WERI-Rb-1 (cell line): Measurements from ENCODE around the gene PPP1R2.
A peak's percentile ranks its signal among the peaks of the same experiment; 100 is the strongest.

Experiments used
- DNase-seq: peaks from one replicate; pipeline ENCODE4 v3.0.0-alpha.2; 2020
- H3K27ac ChIP-seq: fragments of 250-450 bp; sonication (Bioruptor Pico); 2 replicates; pipeline ENCODE4 v1.5.1; 2020; ENCODE audit warnings: mild to moderate bottlenecking, moderate library complexity
- H3K27me3 ChIP-seq: fragments of 250-450 bp; sonication (Bioruptor Pico); 2 replicates; pipeline ENCODE4 v1.5.1; 2021; ENCODE audit warnings: mild to moderate bottlenecking, low read depth, moderate library complexity; ENCODE audit not compliant: insufficient read depth, severe bottlenecking
- H3K36me3 ChIP-seq: fragments of 250-450 bp; sonication (Bioruptor Pico); 2 replicates; pipeline ENCODE4 v1.5.1; 2020; ENCODE audit warnings: mild to moderate bottlenecking, moderate library complexity
- H3K4me3 ChIP-seq: 2 replicates; pipeline ENCODE4 v1.5.1; 2011; ENCODE audit warnings: low read depth, mild to moderate bottlenecking, control low read depth, low read length
- H3K9me3 ChIP-seq: fragments of 250-450 bp; sonication (Bioruptor Pico); 2 replicates; pipeline ENCODE4 v1.5.1; 2021; ENCODE audit warnings: mild to moderate bottlenecking, moderate library complexity; ENCODE audit not compliant: severe bottlenecking
- CTCF ChIP-seq: IDR thresholded peaks from 2 replicates; pipeline ENCODE4 v1.5.1; 2011; ENCODE audit warnings: low read depth, mild to moderate bottlenecking, control low read depth, inconsistent platforms, low read length

Gene PPP1R2

GRCh38 chr3:195578565-195578964 is 35.4 kb upstream of the PPP1R2 start:
- Histone ChIP-seq H3K27me3 (no peaks in the 10 kb centered on the region), H3K36me3 (no peaks in the 10 kb centered on the region), H3K9me3 (no peaks in the 10 kb centered on the region), H3K4me3 (no peak overlapping the region), H3K27ac (no peak overlapping the region)
- TF ChIP-seq CTCF: no peak
- no peak for DNase-seq

- H3K27me3 ChIP-seq: no peaks in the 10 kb centered on the region
- no peak for DNase-seq
- H3K4me3 ChIP-seq: no peak overlapping the region
- no peak for TF ChIP-seq CTCF
- H3K36me3 ChIP-seq: no peaks in the 10 kb centered on the region
- H3K9me3 ChIP-seq: no peaks in the 10 kb centered on the region
- H3K27ac ChIP-seq: no peak overlapping the region
Observed at GRCh38 chr3:195577645-195578177, 34.6 kb upstream of the PPP1R2 start.

- Histone ChIP-seq H3K4me3 (no peak overlapping the region), H3K36me3 (no peaks in the 10 kb centered on the region), H3K27me3 (no peaks in the 10 kb centered on the region), H3K27ac (no peak overlapping the region), H3K9me3 (no peaks in the 10 kb centered on the region)
- no peak for DNase-seq
- no peak for TF ChIP-seq CTCF
Observed at GRCh38 chr3:195574497-195575304, 31.6 kb upstream of the PPP1R2 start.

GRCh38 chr3:195573611-195574496 is 30.7 kb upstream of the PPP1R2 start:
- TF ChIP-seq CTCF: no peak
- Histone ChIP-seq H3K27me3 (no peaks in the 10 kb centered on the region), H3K4me3 (no peak overlapping the region), H3K27ac (no peak overlapping the region), H3K9me3 (no peaks in the 10 kb centered on the region), H3K36me3 (no peaks in the 10 kb centered on the region)
- peak; percentile 14 for DNase-seq

- Histone ChIP-seq H3K9me3 (no peaks in the 10 kb centered on the region), H3K4me3 (no peak overlapping the region)
Observed at GRCh38 chr3:195571361-195571760, 28.2 kb upstream of the PPP1R2 start.

More at GRCh38 chr3:195571361-195571760, 28.2 kb upstream of the PPP1R2 start:
- no peak for TF ChIP-seq CTCF
- no peak for DNase-seq
- Histone ChIP-seq H3K36me3 (no peaks in the 10 kb centered on the region), H3K27ac (no peak overlapping the region), H3K27me3 (no peaks in the 10 kb centered on the region)
